ENCODE measurements around the gene LRRC2. TPM values are rescaled to one million over a fixed set of nuclear protein-coding genes. Genes with fewer than 3 reads are reported as not detected.

Gene LRRC2
- total and polyA plus RNA-seq, 2 donors (not counting 1 experiment from before 2014, with no cell fraction given), result 3.8 to 6.0 TPM

DNA sequence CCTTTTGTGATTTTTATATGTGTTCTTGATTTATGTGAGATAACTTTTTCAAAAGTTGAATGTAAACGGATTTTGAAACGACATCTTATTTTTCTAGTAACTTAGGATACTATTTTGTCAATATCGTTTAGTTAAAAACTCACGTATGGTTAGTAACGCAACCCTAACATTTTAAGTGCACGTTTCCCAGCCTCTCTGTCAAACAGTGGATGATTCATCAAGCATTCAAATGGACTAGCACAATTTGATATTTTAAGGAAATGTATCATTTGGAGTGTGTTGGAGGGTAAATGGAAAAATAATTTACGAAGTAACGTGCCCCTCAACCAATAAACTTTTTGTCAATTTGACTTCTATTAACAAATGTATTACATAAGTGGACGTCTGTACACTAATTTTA is 45.0 kb downstream of the LRRC2 start:
- Histone ChIP-seq H2AFZ (ENCODE audit: low read length) (no peak overlapping the region), H3K27ac (ENCODE audit: insufficient read depth, low read length) (no peak overlapping the region)
- TF ChIP-seq, protein P1, sequence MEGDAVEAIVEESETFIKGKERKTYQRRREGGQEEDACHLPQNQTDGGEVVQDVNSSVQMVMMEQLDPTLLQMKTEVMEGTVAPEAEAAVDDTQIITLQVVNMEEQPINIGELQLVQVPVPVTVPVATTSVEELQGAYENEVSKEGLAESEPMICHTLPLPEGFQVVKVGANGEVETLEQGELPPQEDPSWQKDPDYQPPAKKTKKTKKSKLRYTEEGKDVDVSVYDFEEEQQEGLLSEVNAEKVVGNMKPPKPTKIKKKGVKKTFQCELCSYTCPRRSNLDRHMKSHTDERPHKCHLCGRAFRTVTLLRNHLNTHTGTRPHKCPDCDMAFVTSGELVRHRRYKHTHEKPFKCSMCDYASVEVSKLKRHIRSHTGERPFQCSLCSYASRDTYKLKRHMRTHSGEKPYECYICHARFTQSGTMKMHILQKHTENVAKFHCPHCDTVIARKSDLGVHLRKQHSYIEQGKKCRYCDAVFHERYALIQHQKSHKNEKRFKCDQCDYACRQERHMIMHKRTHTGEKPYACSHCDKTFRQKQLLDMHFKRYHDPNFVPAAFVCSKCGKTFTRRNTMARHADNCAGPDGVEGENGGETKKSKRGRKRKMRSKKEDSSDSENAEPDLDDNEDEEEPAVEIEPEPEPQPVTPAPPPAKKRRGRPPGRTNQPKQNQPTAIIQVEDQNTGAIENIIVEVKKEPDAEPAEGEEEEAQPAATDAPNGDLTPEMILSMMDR (conservative IDR thresholded peaks at IDR 0.05 in 1 of 2, IDR thresholded peaks at IDR 0.05 in 1 of 2; ENCODE audit: low read depth in 1 of 2, low read length in 2 of 2), result no peak
- TF ChIP-seq EZH2 (IDR thresholded peaks at IDR 0.05; ENCODE audit: low read length, missing control alignments), result no peak

DNA sequence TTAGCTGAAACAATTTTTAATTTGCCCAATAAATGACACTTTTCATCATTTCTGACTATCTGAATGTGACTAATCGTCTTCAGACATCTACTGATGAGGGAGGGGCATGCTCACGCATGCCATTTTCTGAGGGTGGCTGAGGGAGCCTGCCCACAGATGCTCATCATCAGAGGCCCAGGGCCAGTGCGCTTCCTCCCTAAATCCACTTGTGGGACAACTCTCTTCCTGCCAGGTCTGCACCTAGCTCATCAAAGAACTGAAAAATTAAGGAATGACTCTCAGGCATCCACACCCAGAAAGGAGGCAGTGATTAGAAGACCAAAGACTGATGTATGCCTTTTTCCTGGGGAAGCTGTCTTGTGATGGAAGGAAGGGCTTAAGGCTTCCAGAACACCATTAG is 45.6 kb downstream of the LRRC2 start:
- Histone ChIP-seq H3K4me2 (ENCODE audit: extremely low read depth, insufficient read depth, low read length) (no peak overlapping the region), H3K27ac (ENCODE audit: insufficient read depth, low read length) (no peak overlapping the region), H4K20me1 (ENCODE audit: control insufficient read depth, extremely low read depth, insufficient read depth, low read length) (no peaks in the 10 kb centered on the region), H3K4me3 (replicated peaks in 1 of 4; ENCODE audit: control extremely low read depth in 1 of 4, insufficient read depth in 1 of 4, low read depth in 3 of 4, low read length in 4 of 4) (no peak overlapping the region), H3K4me1 (ENCODE audit: control insufficient read depth, extremely low read depth, insufficient read depth, low read length) (no peaks in the 10 kb centered on the region), H3K36me3 (ENCODE audit: control insufficient read depth, insufficient read depth, low read length) (no peaks in the 10 kb centered on the region), H3K9me3 (ENCODE audit: control insufficient read depth, insufficient read depth, low read depth, low read length) (no peaks in the 10 kb centered on the region), H3K27me3 (ENCODE audit: control insufficient read depth, insufficient read depth, low read length) (no peaks in the 10 kb centered on the region), H3K79me2 (ENCODE audit: control insufficient read depth, insufficient read depth, low read length) (no peaks in the 10 kb centered on the region), H3K9ac (ENCODE audit: insufficient read depth, low read length) (no peak overlapping the region), H2AFZ (ENCODE audit: low read length) (no peak overlapping the region)
- TF ChIP-seq EZH2 (IDR thresholded peaks at IDR 0.05; ENCODE audit: low read length, missing control alignments), result no peak
- TF ChIP-seq, protein P1 (conservative IDR thresholded peaks at IDR 0.05 in 1 of 2, IDR thresholded peaks at IDR 0.05 in 1 of 2; ENCODE audit: low read depth in 1 of 2, low read length in 2 of 2), result no peak
- DNase-seq (ENCODE audit: low read depth in 2 of 2), result no peak

More for the DNA sequence above, 45.0 kb downstream of the LRRC2 start:
- H3K4me2 ChIP-seq (ENCODE audit: extremely low read depth, insufficient read depth, low read length), result no peak overlapping the region
- no peak for DNase-seq (ENCODE audit: low read depth in 2 of 2)
- H3K4me1 ChIP-seq (ENCODE audit: control insufficient read depth, extremely low read depth, insufficient read depth, low read length), result no peaks in the 10 kb centered on the region
- H3K9me3 ChIP-seq (ENCODE audit: control insufficient read depth, insufficient read depth, low read depth, low read length), result no peaks in the 10 kb centered on the region
- no peak overlapping the region for H3K9ac ChIP-seq (ENCODE audit: insufficient read depth, low read length)
- H4K20me1 ChIP-seq (ENCODE audit: control insufficient read depth, extremely low read depth, insufficient read depth, low read length), result no peaks in the 10 kb centered on the region
- H3K27me3 ChIP-seq (ENCODE audit: control insufficient read depth, insufficient read depth, low read length), result no peaks in the 10 kb centered on the region
- H3K36me3 ChIP-seq (ENCODE audit: control insufficient read depth, insufficient read depth, low read length), result no peaks in the 10 kb centered on the region
- no peaks in the 10 kb centered on the region for H3K79me2 ChIP-seq (ENCODE audit: control insufficient read depth, insufficient read depth, low read length)
- no peak overlapping the region for H3K4me3 ChIP-seq (replicated peaks in 1 of 4; ENCODE audit: control extremely low read depth in 1 of 4, insufficient read depth in 1 of 4, low read depth in 3 of 4, low read length in 4 of 4)

DNA sequence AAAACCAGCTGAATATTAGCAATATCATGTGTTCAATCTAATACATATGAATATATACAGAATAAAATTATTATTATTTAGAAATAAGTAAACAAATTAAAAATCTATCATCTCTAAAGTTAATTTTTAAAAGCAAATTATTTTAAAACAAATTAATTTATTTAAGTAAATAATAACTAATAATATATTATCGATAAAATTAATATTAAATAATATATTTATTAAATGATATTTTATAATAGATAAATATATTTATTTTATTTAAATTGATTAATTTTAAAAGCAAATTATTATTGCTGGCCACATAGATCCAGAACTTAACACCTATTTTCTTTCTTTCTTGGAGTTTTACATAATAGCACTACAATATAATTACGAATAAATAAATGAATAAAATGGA is 46.1 kb downstream of the LRRC2 start:
- no peaks in the 10 kb centered on the region for H4K20me1 ChIP-seq (ENCODE audit: control insufficient read depth, extremely low read depth, insufficient read depth, low read length)
- H3K4me2 ChIP-seq (ENCODE audit: extremely low read depth, insufficient read depth, low read length), result no peak overlapping the region
- DNase-seq (ENCODE audit: low read depth in 2 of 2), result no peak
- no peak overlapping the region for H3K4me3 ChIP-seq (replicated peaks in 1 of 4; ENCODE audit: control extremely low read depth in 1 of 4, insufficient read depth in 1 of 4, low read depth in 3 of 4, low read length in 4 of 4)
- no peak overlapping the region for H2AFZ ChIP-seq (ENCODE audit: low read length)
- no peak overlapping the region for H3K27ac ChIP-seq (ENCODE audit: insufficient read depth, low read length)
- H3K9me3 ChIP-seq (ENCODE audit: control insufficient read depth, insufficient read depth, low read depth, low read length), result no peaks in the 10 kb centered on the region
- H3K36me3 ChIP-seq (ENCODE audit: control insufficient read depth, insufficient read depth, low read length), result no peaks in the 10 kb centered on the region
- no peak for TF ChIP-seq EZH2 (IDR thresholded peaks at IDR 0.05; ENCODE audit: low read length, missing control alignments)
- TF ChIP-seq, protein P1 (conservative IDR thresholded peaks at IDR 0.05 in 1 of 2, IDR thresholded peaks at IDR 0.05 in 1 of 2; ENCODE audit: low read depth in 1 of 2, low read length in 2 of 2), result no peak
- H3K9ac ChIP-seq (ENCODE audit: insufficient read depth, low read length), result no peak overlapping the region
- H3K79me2 ChIP-seq (ENCODE audit: control insufficient read depth, insufficient read depth, low read length), result no peaks in the 10 kb centered on the region
- H3K27me3 ChIP-seq (ENCODE audit: control insufficient read depth, insufficient read depth, low read length), result no peaks in the 10 kb centered on the region
- no peaks in the 10 kb centered on the region for H3K4me1 ChIP-seq (ENCODE audit: control insufficient read depth, extremely low read depth, insufficient read depth, low read length)
